Stimulated activated CD4-positive, alpha-beta T cell treated with anti-CD3 and anti-CD28 coated beads, Interleukin-1b, Interleukin-23, amount 100 ng/mL, for 4 hours (primary cell): ENCODE results near the gene LGI1.

Experiments used
- DNase-seq, 2 donors: peaks; one replicate each; pipeline ENCODE4 v3.0.0-alpha.2; 2020; ENCODE audit warnings: low read depth in 2 of 2

LGI1 gene

GRCh38 chr10:93757801-93758507 lies at the start of gene LGI1:
Gene LGI1, plus strand, starts transcription at chr10:93757936. Its CDS starts 209 bp downstream, at chr10:93758145.
- DNase-seq, result no peak

GRCh38 chr10:93710333-93710909 lies 47.3 kb upstream of the LGI1 start:
- no peak for DNase-seq

- DNase-seq, result no peak
Observed at GRCh38 chr10:93711891-93712290, 45.8 kb upstream of the LGI1 start.

- DNase-seq, result no peak
Observed at GRCh38 chr10:93712593-93712992, 45.1 kb upstream of the LGI1 start.

GRCh38 chr10:93715345-93715744 lies 42.4 kb upstream of the LGI1 start:
- DNase-seq, result no peak

GRCh38 chr10:93716766-93717165 lies 41.0 kb upstream of the LGI1 start:
- no peak for DNase-seq

- DNase-seq, result no peak
Observed at GRCh38 chr10:93718937-93719725, 38.6 kb upstream of the LGI1 start.

GRCh38 chr10:93719901-93720300 lies 37.8 kb upstream of the LGI1 start:
- no peak for DNase-seq

GRCh38 chr10:93722550-93722949 lies 35.2 kb upstream of the LGI1 start:
- DNase-seq, result no peak

GRCh38 chr10:93723153-93723552 lies 34.6 kb upstream of the LGI1 start:
- DNase-seq, result no peak

GRCh38 chr10:93726024-93726423 lies 31.7 kb upstream of the LGI1 start:
- no peak for DNase-seq

GRCh38 chr10:93741367-93741766 lies 16.4 kb upstream of the LGI1 start:
- DNase-seq, result no peak

- no peak for DNase-seq
Observed at GRCh38 chr10:93742633-93743349, 14.9 kb upstream of the LGI1 start.

GRCh38 chr10:93745408-93746065 lies 12.2 kb upstream of the LGI1 start:
- DNase-seq, result no peak

GRCh38 chr10:93746844-93747284 lies 10.9 kb upstream of the LGI1 start:
- no peak for DNase-seq

GRCh38 chr10:93749218-93749799 lies 8.4 kb upstream of the LGI1 start:
- no peak for DNase-seq

- no peak for DNase-seq
Observed at GRCh38 chr10:93751124-93751523, 6.6 kb upstream of the LGI1 start.

- no peak for DNase-seq
Observed at GRCh38 chr10:93751832-93752231, 5.9 kb upstream of the LGI1 start.

- DNase-seq, result no peak
Observed at GRCh38 chr10:93752761-93753160, 5.0 kb upstream of the LGI1 start.

GRCh38 chr10:93753621-93754250 lies 4.0 kb upstream of the LGI1 start:
- DNase-seq, result no peak

GRCh38 chr10:93754761-93755160 lies 3.0 kb upstream of the LGI1 start:
- no peak for DNase-seq
